PC-9 (cell line): ENCODE data around the gene STARD10. TPM values are rescaled to one million over a fixed set of nuclear protein-coding genes. Genes with fewer than 3 reads are reported as not detected.

Experiments used
- BruUV-seq: library from RNA; stranded (reverse); fragments of 400-500 nt; replicated peaks from 2 replicates; lab custom pipeline; 2021; lab: Mats Ljungman, UMichigan
- CTCF ChIA-PET: fragments of 300-600 bp; sonication (Branson Sonifier 250); formaldehyde crosslinking; loops from one replicate; lab custom pipeline; 2022; ENCODE audit warnings: antibody characterized with exemption; lab: Charles Lee
- POLR2A ChIA-PET: fragments of 300-600 bp; sonication (Branson Sonifier 250); formaldehyde crosslinking; loops from one replicate; lab custom pipeline; 2022; ENCODE audit warnings: antibody characterized with exemption; ENCODE audit not compliant: unreplicated experiment; lab: Charles Lee
- DNase-seq, 2 experiments: peaks; one replicate each; pipeline versions ENCODE4 v3.0.0 to v3.0.0-alpha.2; 2015 to 2022; ENCODE audit warnings: mixed read lengths in 1 of 2
- H2AFZ ChIP-seq: fragments of 200-600 bp; sonication (generic); 2 replicates; pipeline ENCODE4 v1.8.1; 2017; ENCODE audit warnings: antibody characterized with exemption
- H3F3A ChIP-seq: fragments of 200-600 bp; sonication (generic); 2 replicates; pipeline ENCODE4 v1.8.1; 2017; ENCODE audit warnings: antibody characterized with exemption, mild to moderate bottlenecking, low read depth; ENCODE audit not compliant: insufficient read depth
- H3K27ac ChIP-seq: fragments of 200-600 bp; sonication (generic); 2 replicates; pipeline ENCODE4 v1.6.1; 2016; ENCODE audit warnings: mixed run types
- H3K27me3 ChIP-seq: fragments of 200-600 bp; sonication (generic); 2 replicates; pipeline ENCODE4 v1.6.1; 2016; ENCODE audit warnings: low read depth, mixed run types; ENCODE audit not compliant: insufficient read depth
- H3K36me3 ChIP-seq: fragments of 200-600 bp; sonication (generic); 2 replicates; pipeline ENCODE4 v1.6.1; 2016; ENCODE audit warnings: low read depth, mixed run types
- H3K4me1 ChIP-seq: fragments of 200-600 bp; sonication (generic); replicated peaks from 2 replicates; pipeline ENCODE4 v1.6.1; 2016; ENCODE audit warnings: mixed run types; ENCODE audit not compliant: insufficient read depth
- H3K4me2 ChIP-seq: fragments of 200-600 bp; sonication (generic); 2 replicates; pipeline ENCODE4 v1.6.1; 2017; ENCODE audit warnings: mixed run types
- H3K4me3 ChIP-seq: fragments of 200-600 bp; sonication (generic); 2 replicates; pipeline ENCODE4 v1.6.1; 2016; ENCODE audit warnings: mixed run types
- H3K79me2 ChIP-seq: fragments of 200-600 bp; sonication (generic); 2 replicates; pipeline ENCODE4 v1.6.1; 2017; ENCODE audit warnings: low read depth, mixed run types
- H3K9me2 ChIP-seq: fragments of 200-600 bp; sonication (generic); 2 replicates; pipeline ENCODE4 v1.8.1; 2017; ENCODE audit warnings: mild to moderate bottlenecking; ENCODE audit not compliant: insufficient read depth
- H3K9me3 ChIP-seq: fragments of 200-600 bp; sonication (generic); 2 replicates; pipeline ENCODE4 v1.8.1; 2016; ENCODE audit warnings: low read depth; ENCODE audit not compliant: insufficient read depth
- H4K20me1 ChIP-seq: fragments of 200-600 bp; sonication (generic); 2 replicates; pipeline ENCODE4 v1.8.1; 2017; ENCODE audit not compliant: insufficient read depth
- EZH2 ChIP-seq: fragments of 200-600 bp; sonication (generic); IDR thresholded peaks from 2 replicates; pipeline ENCODE4 v1.8.0; 2017; ENCODE audit warnings: antibody characterized with exemption, low read depth
- intact Hi-C: fragments of 100-400 bp; cut with micrococcal nuclease; formaldehyde crosslinking; loops from one replicate; pipeline ENCODE4 v1.10.0; 2022; ENCODE audit not compliant: unreplicated experiment
- total RNA-seq: library from RNA; stranded (reverse); gene quantifications from 2 replicates; pipeline ENCODE4 v1.2.3, GENCODE V29; 2021
- TF ChIP-seq, protein P1 (sequence below): fragments of 200-600 bp; sonication (generic); conservative IDR thresholded peaks from 2 replicates; pipeline ENCODE4 v1.6.1; 2017; ENCODE audit warnings: mixed run types, antibody characterized with exemption, mild to moderate bottlenecking, moderate library complexity

The STARD10 gene
- total RNA-seq, 1 experiment from 2014 or later: 145 TPM

DNA sequence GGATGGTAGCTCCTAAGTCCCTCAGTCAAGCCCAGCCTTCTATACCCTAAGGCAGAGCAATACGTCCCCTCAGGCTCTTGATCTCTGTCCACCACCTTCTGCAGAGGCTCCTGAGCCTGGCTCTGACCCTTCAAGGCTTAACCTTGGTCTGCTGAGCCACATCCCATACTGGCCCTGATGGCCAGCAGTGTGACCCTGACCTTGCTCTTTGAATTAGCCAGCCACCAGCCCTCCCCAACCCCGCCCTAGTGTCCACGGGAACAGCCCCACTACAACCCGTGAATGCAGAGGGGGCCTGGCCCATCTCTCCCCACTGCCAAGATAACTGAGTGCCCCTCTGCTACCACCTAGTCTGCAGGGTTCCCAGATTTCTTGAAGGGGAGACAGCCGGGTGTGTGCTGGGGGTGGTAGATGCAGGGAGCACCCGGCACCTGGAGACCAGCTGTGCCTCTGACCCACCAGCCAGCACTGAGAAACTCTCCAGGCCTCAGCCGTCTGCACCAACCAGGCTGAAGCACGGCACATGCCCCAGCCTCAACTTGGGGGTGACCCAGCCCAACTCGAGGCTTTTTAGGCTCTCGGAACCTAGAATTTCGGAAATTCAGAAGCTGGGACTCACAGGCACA lies 47.8 kb downstream of the STARD10 start:
- intact Hi-C loops: no loop called here
- POLR2A ChIA-PET: no interaction called here
- no TSS peak for BruUV-seq
- DNase-seq: no peak
- Histone ChIP-seq H3K4me2 (no peak overlapping the region), H3K4me3 (no peak overlapping the region), H3F3A (peaks cover 22% of the 10 kb centered on the region; the same call in 1 of the 2 replicates), H3K27me3 (no peaks in the 10 kb centered on the region), H3K9me2 (no peaks in the 10 kb centered on the region), H3K27ac (no peak overlapping the region), H3K79me2 (peaks cover 66% of the 10 kb centered on the region), H4K20me1 (peaks cover 3% of the 10 kb centered on the region; the same call in 1 of the 2 replicates), H3K9me3 (no peaks in the 10 kb centered on the region), H2AFZ (no peak overlapping the region), H3K36me3 (no peaks in the 10 kb centered on the region), H3K4me1 (peaks cover 34% of the 10 kb centered on the region)
- TF ChIP-seq, protein P1, sequence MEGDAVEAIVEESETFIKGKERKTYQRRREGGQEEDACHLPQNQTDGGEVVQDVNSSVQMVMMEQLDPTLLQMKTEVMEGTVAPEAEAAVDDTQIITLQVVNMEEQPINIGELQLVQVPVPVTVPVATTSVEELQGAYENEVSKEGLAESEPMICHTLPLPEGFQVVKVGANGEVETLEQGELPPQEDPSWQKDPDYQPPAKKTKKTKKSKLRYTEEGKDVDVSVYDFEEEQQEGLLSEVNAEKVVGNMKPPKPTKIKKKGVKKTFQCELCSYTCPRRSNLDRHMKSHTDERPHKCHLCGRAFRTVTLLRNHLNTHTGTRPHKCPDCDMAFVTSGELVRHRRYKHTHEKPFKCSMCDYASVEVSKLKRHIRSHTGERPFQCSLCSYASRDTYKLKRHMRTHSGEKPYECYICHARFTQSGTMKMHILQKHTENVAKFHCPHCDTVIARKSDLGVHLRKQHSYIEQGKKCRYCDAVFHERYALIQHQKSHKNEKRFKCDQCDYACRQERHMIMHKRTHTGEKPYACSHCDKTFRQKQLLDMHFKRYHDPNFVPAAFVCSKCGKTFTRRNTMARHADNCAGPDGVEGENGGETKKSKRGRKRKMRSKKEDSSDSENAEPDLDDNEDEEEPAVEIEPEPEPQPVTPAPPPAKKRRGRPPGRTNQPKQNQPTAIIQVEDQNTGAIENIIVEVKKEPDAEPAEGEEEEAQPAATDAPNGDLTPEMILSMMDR: no peak
- CTCF ChIA-PET: interaction anchor here (0.6 kb wide), 1 partner anchor 61 kb away, joined by 3 read pairs; no protein-coding TSS in a partner anchor

DNA sequence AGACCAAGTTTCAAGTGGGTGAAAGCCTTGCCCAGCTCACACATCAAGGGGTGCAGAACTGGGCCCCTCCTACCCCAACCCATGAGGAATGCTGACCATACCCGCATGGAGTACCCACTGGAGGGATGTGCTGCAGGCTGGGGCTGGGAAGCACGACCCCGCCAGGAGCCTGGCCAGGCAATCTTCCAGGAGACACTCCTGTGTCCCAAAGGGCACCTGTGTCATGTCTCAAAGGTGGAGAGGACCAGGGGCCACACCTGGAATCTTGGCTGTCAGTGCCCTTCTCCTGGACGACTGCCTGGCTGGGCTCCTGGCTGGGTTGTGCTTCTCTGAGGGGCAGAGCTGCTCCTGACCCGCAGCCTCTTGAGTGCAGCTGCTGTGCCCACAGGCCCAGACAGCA lies 48.3 kb downstream of the STARD10 start:
- intact Hi-C loops: no loop called here
- no peak for DNase-seq
- no peak overlapping the region for H2AFZ ChIP-seq
- POLR2A ChIA-PET: no interaction called here
- no peak overlapping the region for H3K4me2 ChIP-seq
- TF ChIP-seq EZH2: no peak
- TF ChIP-seq, protein P1: no peak
- H3K4me1 ChIP-seq: peaks cover 34% of the 10 kb centered on the region
- H3K27me3 ChIP-seq: no peaks in the 10 kb centered on the region
- H3K4me3 ChIP-seq: no peak overlapping the region
- no peaks in the 10 kb centered on the region for H3K9me2 ChIP-seq
- H3K27ac ChIP-seq: no peak overlapping the region
- CTCF ChIA-PET: no interaction called here
- no peaks in the 10 kb centered on the region for H3K36me3 ChIP-seq
- H3K79me2 ChIP-seq: peaks cover 65% of the 10 kb centered on the region
- BruUV-seq: no TSS peak
- peaks cover 3% of the 10 kb centered on the region; the same call in 1 of the 2 replicates for H4K20me1 ChIP-seq
- H3K9me3 ChIP-seq: no peaks in the 10 kb centered on the region
- H3F3A ChIP-seq: peaks cover 28% of the 10 kb centered on the region; the same call in 1 of the 2 replicates

DNA sequence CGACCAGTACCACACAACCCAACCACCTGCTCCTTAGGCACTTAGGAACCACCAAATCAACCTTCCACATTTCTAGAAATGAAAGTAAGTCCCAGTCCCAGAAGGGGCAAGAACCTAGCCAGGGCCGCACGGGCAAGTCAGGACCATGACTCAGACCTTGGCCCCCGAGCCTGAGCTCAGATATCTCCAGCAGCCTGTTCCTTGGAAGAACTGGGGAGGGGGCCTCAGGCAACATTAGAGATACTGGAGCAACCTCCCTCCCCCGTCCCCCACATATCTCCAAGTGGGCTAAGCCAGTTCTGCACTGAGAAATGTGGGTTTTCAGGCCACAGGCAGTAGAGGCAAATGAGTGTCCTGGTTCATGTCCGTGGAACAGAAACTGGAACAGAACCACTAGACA lies 49.4 kb downstream of the STARD10 start:
- BruUV-seq: no TSS peak
- H4K20me1 ChIP-seq: no peaks in the 10 kb centered on the region; the same call in 1 of the 2 replicates
- H3K9me3 ChIP-seq: no peaks in the 10 kb centered on the region
- CTCF ChIA-PET: interaction anchor here (0.6 kb wide), 1 partner anchor 18 kb away, joined by 5 read pairs; no protein-coding TSS in a partner anchor
- intact Hi-C loops: no loop called here
- H3F3A ChIP-seq: peaks cover 31% of the 10 kb centered on the region; the same call in 1 of the 2 replicates
- H3K36me3 ChIP-seq: no peaks in the 10 kb centered on the region
- H3K9me2 ChIP-seq: no peaks in the 10 kb centered on the region
- peaks cover 42% of the 10 kb centered on the region for H3K4me1 ChIP-seq
- TF ChIP-seq, protein P1: no peak
- no peak for TF ChIP-seq EZH2
- H3K4me3 ChIP-seq: no peak overlapping the region
- peaks cover 65% of the 10 kb centered on the region for H3K79me2 ChIP-seq
- no peak for DNase-seq
- H3K4me2 ChIP-seq: no peak overlapping the region
- H3K27ac ChIP-seq: no peak overlapping the region
- H3K27me3 ChIP-seq: no peaks in the 10 kb centered on the region
- POLR2A ChIA-PET: no interaction called here
- H2AFZ ChIP-seq: no peak overlapping the region
